Adrenal gland (tissue), 5 donors: ENCODE results near the gene TCERG1L.

Experiments used
- POLR2A ChIP-seq, 2 donors: fragments of 450-650 bp; IDR thresholded peaks; one replicate each; pipeline ENCODE4 v1.6.1; 2017; ENCODE audit warnings: antibody characterized with exemption in 2 of 2, mild to moderate bottlenecking in 2 of 2, moderate library complexity in 1 of 2
- TF ChIP-seq, protein P1 (sequence below), 6 experiments: fragments of 450-650 bp in 4 of 6; fragments of 200-600 bp in 2 of 6; sonication (generic) in 1 of 6; IDR thresholded peaks; 1 replicate in 5 of 6; 2 replicates in 1 of 6; pipeline versions ENCODE4 v1.5.1 to v1.8.0; 2016 to 2021; ENCODE audit warnings: antibody characterized with exemption in 6 of 6, mild to moderate bottlenecking in 2 of 6, moderate library complexity in 1 of 6
- donor health status: DM: no; HTN: no; CAD: no.

DNA sequence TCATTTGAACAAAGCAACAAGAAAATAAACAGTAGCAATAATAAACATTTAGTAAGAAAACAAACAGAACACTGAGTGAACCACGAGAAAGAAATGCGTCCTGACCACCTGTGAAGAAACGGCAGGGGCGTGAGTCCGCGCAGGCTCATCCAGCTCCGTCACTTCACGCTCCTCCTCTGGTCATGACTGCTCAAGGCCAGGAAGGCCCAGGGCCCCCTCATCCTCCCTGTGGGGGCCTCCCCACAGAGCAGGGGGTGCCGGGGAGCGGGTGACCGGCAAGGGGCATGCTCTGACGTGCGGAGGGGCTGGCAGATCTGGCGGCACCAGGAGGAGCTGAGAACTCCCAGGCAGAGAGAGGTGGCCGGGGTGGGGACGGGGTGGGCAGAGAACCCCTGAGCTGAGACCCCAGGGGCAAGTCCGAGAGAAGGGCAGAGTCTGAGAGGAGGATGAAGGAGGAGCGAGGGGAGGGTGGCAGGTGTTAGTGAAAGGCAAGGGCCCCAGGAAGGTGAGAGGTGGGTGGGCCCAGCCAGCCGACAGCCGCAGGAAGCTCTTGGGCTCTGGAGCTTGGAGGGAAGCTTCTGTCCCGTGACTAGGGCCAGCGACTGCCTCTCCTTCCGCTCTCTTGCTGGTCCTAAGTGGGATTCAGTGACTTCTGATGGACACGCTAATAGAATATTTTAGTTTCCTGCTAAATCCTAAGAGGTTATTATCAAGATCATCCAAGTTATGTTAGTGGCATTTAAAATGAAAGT lies 223.9 kb downstream of the TCERG1L start:
- TF ChIP-seq, protein P1, sequence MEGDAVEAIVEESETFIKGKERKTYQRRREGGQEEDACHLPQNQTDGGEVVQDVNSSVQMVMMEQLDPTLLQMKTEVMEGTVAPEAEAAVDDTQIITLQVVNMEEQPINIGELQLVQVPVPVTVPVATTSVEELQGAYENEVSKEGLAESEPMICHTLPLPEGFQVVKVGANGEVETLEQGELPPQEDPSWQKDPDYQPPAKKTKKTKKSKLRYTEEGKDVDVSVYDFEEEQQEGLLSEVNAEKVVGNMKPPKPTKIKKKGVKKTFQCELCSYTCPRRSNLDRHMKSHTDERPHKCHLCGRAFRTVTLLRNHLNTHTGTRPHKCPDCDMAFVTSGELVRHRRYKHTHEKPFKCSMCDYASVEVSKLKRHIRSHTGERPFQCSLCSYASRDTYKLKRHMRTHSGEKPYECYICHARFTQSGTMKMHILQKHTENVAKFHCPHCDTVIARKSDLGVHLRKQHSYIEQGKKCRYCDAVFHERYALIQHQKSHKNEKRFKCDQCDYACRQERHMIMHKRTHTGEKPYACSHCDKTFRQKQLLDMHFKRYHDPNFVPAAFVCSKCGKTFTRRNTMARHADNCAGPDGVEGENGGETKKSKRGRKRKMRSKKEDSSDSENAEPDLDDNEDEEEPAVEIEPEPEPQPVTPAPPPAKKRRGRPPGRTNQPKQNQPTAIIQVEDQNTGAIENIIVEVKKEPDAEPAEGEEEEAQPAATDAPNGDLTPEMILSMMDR (IDR thresholded peaks at IDR 0.05), result no peak
- no peak for TF ChIP-seq POLR2A (IDR thresholded peaks at IDR 0.05)
